Activated B cell treated with CpG ODN at 0.5 μM for 24 hours (primary cell): ENCODE data around the gene FRG2C. TPM values are rescaled to one million over a fixed set of nuclear protein-coding genes. Genes with fewer than 3 reads are reported as not detected.
A peak's percentile ranks its signal among the peaks of the same experiment; 100 is the strongest.
"Not testable (repeated sequence)": the region's sequence is repeated elsewhere in the genome, so short reads cannot be mapped to it uniquely, and the experiment has no call there.

Experiments used
- ATAC-seq: fragments of 200-7000 bp; cut with Tn5 transposase; one replicate; pipeline ENCODE4 v1.10.0; 2021; ENCODE audit warnings: low read depth, mild to moderate bottlenecking, moderate library complexity
- CTCF ChIA-PET: fragments of 350-600 bp; sonication (Branson Sonifier 250); formaldehyde crosslinking; loops from one replicate; lab custom pipeline; 2021; ENCODE audit warnings: antibody characterized with exemption; lab: Charles Lee
- POLR2A ChIA-PET: fragments of 350-600 bp; sonication (Branson Sonifier 250); formaldehyde crosslinking; loops from one replicate; lab custom pipeline; 2021; ENCODE audit warnings: antibody characterized with exemption; lab: Charles Lee
- DNase-seq: peaks from one replicate; pipeline ENCODE4 v3.0.0; 2022
- H3K27ac Mint-ChIP-seq: one replicate; pipeline ENCODE4 v1.8.0; 2020; ENCODE audit warnings: mixed read lengths
- H3K27me3 Mint-ChIP-seq: one replicate; pipeline ENCODE4 v1.8.0; 2021; ENCODE audit warnings: mixed read lengths
- H3K36me3 Mint-ChIP-seq: one replicate; pipeline ENCODE4 v1.8.0; 2021; ENCODE audit warnings: low read depth, mixed read lengths
- H3K4me1 Mint-ChIP-seq: one replicate; pipeline ENCODE4 v1.8.0; 2021; ENCODE audit warnings: mixed read lengths
- H3K4me3 Mint-ChIP-seq: one replicate; pipeline ENCODE4 v1.8.0; 2020; ENCODE audit warnings: mild to moderate bottlenecking, mixed read lengths
- H3K9me3 Mint-ChIP-seq: one replicate; pipeline ENCODE4 v1.8.0; 2020; ENCODE audit warnings: mixed read lengths
- CTCF ChIP-seq: fragments of 200-600 bp; IDR thresholded peaks from one replicate; pipeline ENCODE4 v1.8.0; 2022; ENCODE audit warnings: antibody characterized with exemption, mild to moderate bottlenecking
- intact Hi-C: fragments of 100-400 bp; cut with micrococcal nuclease; formaldehyde crosslinking; loops from one replicate; pipeline ENCODE4 v1.15.1; 2024
- total RNA-seq: library from RNA; stranded (reverse); gene quantifications from 2 replicates; pipeline ENCODE4 v1.2.3, GENCODE V29; 2022

Gene FRG2C
- not detected in 2 replicates for total RNA-seq

- intact Hi-C loops, CTCF ChIA-PET: not testable (repeated sequence)
These were observed at the start of gene FRG2C for GRCh38 chr3:75664028-75664427. Gene FRG2C, plus strand, starts transcription at chr3:75664328. Its CDS starts 52 bp downstream, at chr3:75664380.

GRCh38 chr3:75618666-75619305 lies 45.3 kb upstream of the FRG2C start:
- H3K9me3 Mint-ChIP-seq, CTCF ChIA-PET, POLR2A ChIA-PET, H3K27ac Mint-ChIP-seq, H3K36me3 Mint-ChIP-seq, H3K4me1 Mint-ChIP-seq, H3K27me3 Mint-ChIP-seq, intact Hi-C loops, ATAC-seq, DNase-seq, H3K4me3 Mint-ChIP-seq: not testable (repeated sequence)

More at GRCh38 chr3:75664028-75664427, at the start of gene FRG2C:
- H3K36me3 Mint-ChIP-seq, H3K27ac Mint-ChIP-seq, H3K4me1 Mint-ChIP-seq, POLR2A ChIA-PET, DNase-seq, H3K4me3 Mint-ChIP-seq, ATAC-seq: not testable (repeated sequence)
- H3K9me3 Mint-ChIP-seq, result peaks cover 12% of the 10 kb centered on the region
- H3K27me3 Mint-ChIP-seq, result peaks cover 28% of the 10 kb centered on the region

GRCh38 chr3:75619481-75620031 lies 44.6 kb upstream of the FRG2C start:
- H3K27me3 Mint-ChIP-seq, POLR2A ChIA-PET, H3K27ac Mint-ChIP-seq, intact Hi-C loops, H3K36me3 Mint-ChIP-seq, H3K4me1 Mint-ChIP-seq, H3K4me3 Mint-ChIP-seq, ATAC-seq, CTCF ChIA-PET, H3K9me3 Mint-ChIP-seq, DNase-seq: not testable (repeated sequence)

- H3K27me3 Mint-ChIP-seq, H3K36me3 Mint-ChIP-seq, H3K9me3 Mint-ChIP-seq, POLR2A ChIA-PET, intact Hi-C loops, H3K27ac Mint-ChIP-seq, H3K4me1 Mint-ChIP-seq, CTCF ChIA-PET, ATAC-seq, H3K4me3 Mint-ChIP-seq, DNase-seq: not testable (repeated sequence)
These were observed 42.4 kb upstream of the FRG2C start for GRCh38 chr3:75621772-75622171.

GRCh38 chr3:75623656-75624055 lies 40.5 kb upstream of the FRG2C start:
- POLR2A ChIA-PET, H3K9me3 Mint-ChIP-seq, CTCF ChIA-PET, H3K36me3 Mint-ChIP-seq, intact Hi-C loops, H3K27me3 Mint-ChIP-seq, H3K27ac Mint-ChIP-seq, DNase-seq, ATAC-seq, H3K4me1 Mint-ChIP-seq, H3K4me3 Mint-ChIP-seq: not testable (repeated sequence)

- H3K36me3 Mint-ChIP-seq, DNase-seq, ATAC-seq, H3K9me3 Mint-ChIP-seq, CTCF ChIA-PET, H3K27ac Mint-ChIP-seq, H3K4me1 Mint-ChIP-seq, POLR2A ChIA-PET, H3K4me3 Mint-ChIP-seq, intact Hi-C loops, H3K27me3 Mint-ChIP-seq: not testable (repeated sequence)
These were observed 33.1 kb upstream of the FRG2C start for GRCh38 chr3:75630887-75631535.

GRCh38 chr3:75631541-75631940 lies 32.6 kb upstream of the FRG2C start:
- intact Hi-C loops, result no loop called here
- peaks cover 3% of the 10 kb centered on the region for H3K9me3 Mint-ChIP-seq
- no peaks in the 10 kb centered on the region for H3K36me3 Mint-ChIP-seq
- CTCF ChIA-PET, result no interaction called here
- H3K4me1 Mint-ChIP-seq, result no peaks in the 10 kb centered on the region
- no peak overlapping the region for H3K4me3 Mint-ChIP-seq
- TF ChIP-seq CTCF, result no peak
- H3K27me3 Mint-ChIP-seq, result no peaks in the 10 kb centered on the region
- no peak overlapping the region for H3K27ac Mint-ChIP-seq
- POLR2A ChIA-PET, result no interaction called here
- no peak for ATAC-seq
- DNase-seq, result no peak

- H3K27ac Mint-ChIP-seq, CTCF ChIA-PET, H3K36me3 Mint-ChIP-seq, H3K4me3 Mint-ChIP-seq, H3K9me3 Mint-ChIP-seq, intact Hi-C loops, ATAC-seq, DNase-seq, H3K27me3 Mint-ChIP-seq, POLR2A ChIA-PET: not testable (repeated sequence)
- H3K4me1 Mint-ChIP-seq, result peaks cover 16% of the 10 kb centered on the region
These were observed 25.2 kb upstream of the FRG2C start for GRCh38 chr3:75638947-75639346.

- H3K9me3 Mint-ChIP-seq, ATAC-seq, CTCF ChIA-PET, POLR2A ChIA-PET, DNase-seq, H3K27me3 Mint-ChIP-seq, H3K36me3 Mint-ChIP-seq, H3K27ac Mint-ChIP-seq: not testable (repeated sequence)
- Mint-ChIP-seq H3K4me3 (peak overlapping the region; percentile 84), H3K4me1 (peaks cover 16% of the 10 kb centered on the region)
- intact Hi-C loops, result loop anchor here (2.0 to 10.0 kb wide), 4 partner anchors 204 to 1376 kb away; no protein-coding TSS in a partner anchor
These were observed 23.0 kb upstream of the FRG2C start for GRCh38 chr3:75641107-75641517.
